H9 (cell line): ENCODE measurements around the gene NPS. TPM values are rescaled to one million over a fixed set of nuclear protein-coding genes. Genes with fewer than 3 reads are reported as not detected.

Source experiments
- DNase-seq: peaks from one replicate; pipeline ENCODE4 v3.0.0-alpha.2; 2017
- H2AFZ ChIP-seq: one replicate; pipeline ENCODE4 v1.6.1; 2013; ENCODE audit warnings: mild to moderate bottlenecking, low read length, control low read depth, moderate library complexity
- H2AK5ac ChIP-seq: 2 replicates; pipeline ENCODE4 v1.6.1; 2013; ENCODE audit warnings: low read length, control low read depth, mixed read lengths; ENCODE audit not compliant: insufficient read length
- H2BK120ac ChIP-seq: one replicate; pipeline ENCODE4 v1.6.1; 2013; ENCODE audit warnings: low read depth, mild to moderate bottlenecking, low read length, control low read depth, inconsistent platforms; ENCODE audit not compliant: poor library complexity, severe bottlenecking
- H2BK12ac ChIP-seq: 2 replicates; pipeline ENCODE4 v1.6.1; 2013; ENCODE audit warnings: low read length, control low read depth, mixed read lengths, low read depth; ENCODE audit not compliant: insufficient read length
- H2BK15ac ChIP-seq: 2 replicates; pipeline ENCODE4 v1.6.1; 2013; ENCODE audit warnings: low read depth, low read length, control low read depth
- H2BK20ac ChIP-seq: one replicate; pipeline ENCODE4 v1.6.1; 2013; ENCODE audit warnings: low read depth, mild to moderate bottlenecking, low read length, control low read depth, inconsistent platforms; ENCODE audit not compliant: poor library complexity, severe bottlenecking
- H2BK5ac ChIP-seq: 2 replicates; pipeline ENCODE4 v1.6.1; 2013; ENCODE audit warnings: low read length, control low read depth, mixed read lengths; ENCODE audit not compliant: insufficient read length
- H3K14ac ChIP-seq: 2 replicates; pipeline ENCODE4 v1.6.1; 2013; ENCODE audit warnings: low read length, control low read depth; ENCODE audit not compliant: insufficient read depth
- H3K18ac ChIP-seq: 2 replicates; pipeline ENCODE4 v1.6.1; 2013; ENCODE audit warnings: low read depth, mild to moderate bottlenecking, mixed read lengths, low read length, control low read depth; ENCODE audit not compliant: insufficient read length
- H3K23ac ChIP-seq: 2 replicates; pipeline ENCODE4 v1.6.1; 2013; ENCODE audit warnings: low read length, control low read depth, mixed read lengths, low read depth; ENCODE audit not compliant: insufficient read length
- H3K23me2 ChIP-seq: 2 replicates; pipeline ENCODE4 v1.6.1; 2013; ENCODE audit warnings: low read depth, mild to moderate bottlenecking, mixed read lengths, low read length, control low read depth; ENCODE audit not compliant: insufficient read length, poor library complexity, severe bottlenecking
- H3K27ac ChIP-seq: 2 replicates; pipeline ENCODE4 v1.5.1; 2013; ENCODE audit warnings: low read length, control low read depth, mixed read lengths, low read depth; ENCODE audit not compliant: insufficient read length
- H3K27me3 ChIP-seq: 2 replicates; pipeline ENCODE4 v1.6.1; 2013; ENCODE audit warnings: low read length, control low read depth, inconsistent platforms; ENCODE audit not compliant: insufficient read depth
- H3K4ac ChIP-seq: 2 replicates; pipeline ENCODE4 v1.6.1; 2013; ENCODE audit warnings: low read depth, mild to moderate bottlenecking, control low read depth, inconsistent platforms, low read length, moderate library complexity
- H3K4me1 ChIP-seq: 2 replicates; pipeline ENCODE4 v1.6.1; 2013; ENCODE audit warnings: low read length, control low read depth, inconsistent platforms; ENCODE audit not compliant: insufficient read depth
- H3K4me2 ChIP-seq: 2 replicates; pipeline ENCODE4 v1.6.1; 2013; ENCODE audit warnings: low read length, control low read depth, mixed read lengths; ENCODE audit not compliant: insufficient read length, insufficient read depth
- H3K56ac ChIP-seq: 2 replicates; pipeline ENCODE4 v1.6.1; 2013; ENCODE audit warnings: low read depth, mild to moderate bottlenecking, mixed read lengths, low read length, control low read depth; ENCODE audit not compliant: insufficient read length
- H3K79me1 ChIP-seq: 2 replicates; pipeline ENCODE4 v1.6.1; 2013; ENCODE audit warnings: low read depth, mild to moderate bottlenecking, moderate library complexity, low read length, control low read depth, inconsistent platforms; ENCODE audit not compliant: insufficient read depth, poor library complexity, severe bottlenecking
- H3K79me2 ChIP-seq: 2 replicates; pipeline ENCODE4 v1.6.1; 2013; ENCODE audit warnings: low read length, control low read depth, inconsistent platforms; ENCODE audit not compliant: insufficient read depth
- H3K9ac ChIP-seq: 2 replicates; pipeline ENCODE4 v1.6.1; 2013; ENCODE audit warnings: low read length, control low read depth, mixed read lengths; ENCODE audit not compliant: insufficient read length; ENCODE audit errors: extremely low read depth
- H3K9me3 ChIP-seq: one replicate; pipeline ENCODE4 v1.6.1; 2013; ENCODE audit warnings: low read depth, low read length, inconsistent platforms; ENCODE audit not compliant: control insufficient read depth
- H3T11ph ChIP-seq: one replicate; pipeline ENCODE4 v1.6.1; 2013; ENCODE audit warnings: mild to moderate bottlenecking, low read length, control low read depth, inconsistent platforms
- H4K20me1 ChIP-seq: one replicate; pipeline ENCODE4 v1.6.1; 2013; ENCODE audit not compliant: control insufficient read depth, insufficient read length, insufficient read depth
- H4K5ac ChIP-seq: 2 replicates; pipeline ENCODE4 v1.6.1; 2013; ENCODE audit warnings: low read depth, mild to moderate bottlenecking, mixed read lengths, low read length, control low read depth; ENCODE audit not compliant: insufficient read length
- H4K8ac ChIP-seq: replicated peaks from 2 replicates; pipeline ENCODE4 v1.6.1; 2013; ENCODE audit warnings: low read length, control low read depth, mixed read lengths, low read depth; ENCODE audit not compliant: insufficient read length
- H4K91ac ChIP-seq: 2 replicates; pipeline ENCODE4 v1.6.1; 2013; ENCODE audit warnings: low read depth, mild to moderate bottlenecking, moderate library complexity, mixed read lengths, low read length, control low read depth; ENCODE audit not compliant: insufficient read length
- H3K27ac Mint-ChIP-seq, 3 experiments: 2 replicates in 2 of 3; 3 replicates in 1 of 3; pipeline ENCODE4 v1.8.0; 2020 to 2021; ENCODE audit warnings: mixed read lengths in 3 of 3, mild to moderate bottlenecking in 1 of 3, moderate library complexity in 1 of 3
- H3K27me3 Mint-ChIP-seq: 2 replicates; pipeline ENCODE4 v1.8.0; 2021; ENCODE audit warnings: low read depth, mild to moderate bottlenecking, moderate library complexity, mixed read lengths
- H3K36me3 Mint-ChIP-seq, 3 experiments: 2 replicates in 2 of 3; 3 replicates in 1 of 3; pipeline ENCODE4 v1.8.0; 2020 to 2021; ENCODE audit warnings: low read depth in 3 of 3, mixed read lengths in 3 of 3; ENCODE audit not compliant: insufficient read depth in 1 of 3
- H3K4me1 Mint-ChIP-seq, 2 experiments: 2 replicates each; pipeline ENCODE4 v1.8.0; 2020; ENCODE audit warnings: mixed read lengths in 2 of 2
- H3K4me3 Mint-ChIP-seq, 2 experiments: 2 replicates in 1 of 2; 3 replicates in 1 of 2; pipeline ENCODE4 v1.8.0; 2020 to 2021; ENCODE audit warnings: mild to moderate bottlenecking in 2 of 2, mixed read lengths in 2 of 2, moderate library complexity in 1 of 2
- H3K9me3 Mint-ChIP-seq, 2 experiments: 2 replicates in 1 of 2; 3 replicates in 1 of 2; pipeline ENCODE4 v1.8.0; 2020; ENCODE audit warnings: mild to moderate bottlenecking in 2 of 2, mixed read lengths in 2 of 2, moderate library complexity in 1 of 2
- CTCF ChIP-seq: fragments of 200-600 bp; sonication (generic); conservative IDR thresholded peaks from 3 replicates; pipeline ENCODE4 v1.8.0; 2021; ENCODE audit warnings: antibody characterized with exemption, mild to moderate bottlenecking
- WGBS: extraction: QIAGEN DNeasy Blood & Tissue Kit; methylation state at CpG from one replicate; pipeline ENCODE4 v1.1.7; 2013; ENCODE audit warnings: missing lambda C conversion rate, low lambda C conversion rate, mixed read lengths; ENCODE audit not compliant: insufficient read length; ENCODE audit errors: extremely low coverage; 5-methylcytosine and 5-hydroxymethylcytosine counted together
- total RNA-seq: library from RNA; stranded (reverse); gene quantifications from 2 replicates; pipeline ENCODE4 v1.2.1, GENCODE V29; 2021

The NPS gene
- total RNA-seq, 1 experiment from 2014 or later: not detected

- no peak overlapping the region for H4K91ac ChIP-seq
- WGBS: no CpG with 5 or more reads among the region's 8 CpGs
- no peak overlapping the region for H3K27ac ChIP-seq
Observed at GRCh38 chr10:127535802-127536515, 13.2 kb upstream of the NPS start.

More at GRCh38 chr10:127535802-127536515, 13.2 kb upstream of the NPS start:
- H3T11ph ChIP-seq: no peak overlapping the region
- no peaks in the 10 kb centered on the region; the same call in 1 of the 2 replicates for H3K27me3 Mint-ChIP-seq
- H3K18ac ChIP-seq: no peak overlapping the region
- no peak overlapping the region for H3K23ac ChIP-seq
- no peaks in the 10 kb centered on the region for H3K23me2 ChIP-seq
- H3K27me3 ChIP-seq: no peaks in the 10 kb centered on the region; the same call in 1 of the 2 replicates
- H3K4me2 ChIP-seq: no peak overlapping the region
- H4K20me1 ChIP-seq: no peaks in the 10 kb centered on the region
- H3K9ac ChIP-seq: no peak overlapping the region
- no peaks in the 10 kb centered on the region for H3K4me1 Mint-ChIP-seq
- no peaks in the 10 kb centered on the region for H3K4me1 ChIP-seq
- 0 out of 7 replicates have a peak, but pooled peaks cover 0 to 2% (median 0%) of the 10 kb centered on the region in 3 experiments for H3K36me3 Mint-ChIP-seq
- no peak overlapping the region for H3K27ac Mint-ChIP-seq
- DNase-seq: no peak
- no peak overlapping the region for H2BK15ac ChIP-seq
- no peak overlapping the region for H4K8ac ChIP-seq
- no peak overlapping the region for H3K4me3 Mint-ChIP-seq
- no peaks in the 10 kb centered on the region for H3K79me1 ChIP-seq
- no peak overlapping the region for H3K56ac ChIP-seq
- H2AFZ ChIP-seq: no peak overlapping the region
- peaks cover 3 to 4% of the 10 kb centered on the region in 2 experiments; a peak in 3 of 5 replicates for H3K9me3 Mint-ChIP-seq
- no peak overlapping the region for H2AK5ac ChIP-seq
- no peaks in the 10 kb centered on the region for H3K9me3 ChIP-seq
- no peak overlapping the region for H2BK12ac ChIP-seq
- H4K5ac ChIP-seq: no peak overlapping the region
- no peaks in the 10 kb centered on the region for H3K79me2 ChIP-seq
- no peak overlapping the region for H3K14ac ChIP-seq
- H3K4ac ChIP-seq: no peak overlapping the region
- no peak overlapping the region for H2BK20ac ChIP-seq
- no peak for TF ChIP-seq CTCF
- no peak overlapping the region for H2BK5ac ChIP-seq
- H2BK120ac ChIP-seq: no peak overlapping the region
